Gastroesophageal sphincter (tissue), 3 donors: ENCODE results near the gene RITA1.

Experiments used
- CTCF ChIP-seq, 4 experiments: fragments of 200-600 bp in 2 of 4; fragments of 450-650 bp in 2 of 4; sonication (generic) in 1 of 4; IDR thresholded peaks; one replicate each; pipeline ENCODE4 v1.5.1; 2017 to 2019; ENCODE audit warnings: antibody characterized with exemption in 4 of 4, mild to moderate bottlenecking in 2 of 4, moderate library complexity in 2 of 4
- EP300 ChIP-seq: sonication (generic); formaldehyde crosslinking; IDR thresholded peaks from one replicate; pipeline ENCODE4 v1.6.1; 2017; ENCODE audit warnings: antibody characterized with exemption, mild to moderate bottlenecking
- POLR2A ChIP-seq, 2 donors: fragments of 450-650 bp; IDR thresholded peaks; one replicate each; pipeline ENCODE4 v1.6.1; 2017; ENCODE audit warnings: antibody characterized with exemption in 2 of 2, mild to moderate bottlenecking in 2 of 2, moderate library complexity in 1 of 2
- POLR2AphosphoS5 ChIP-seq: sonication (generic); formaldehyde crosslinking; IDR thresholded peaks from one replicate; pipeline ENCODE4 v1.6.1; 2017; ENCODE audit warnings: antibody characterized with exemption

- no peak for TF ChIP-seq CTCF (IDR thresholded peaks at IDR 0.05)
- TF ChIP-seq POLR2A (IDR thresholded peaks at IDR 0.05) = no peak
- no peak for TF ChIP-seq EP300
- no peak for TF ChIP-seq POLR2AphosphoS5
These were observed 25.6 kb downstream of the RITA1 start for GRCh38 chr12:113211160-113211559.
